GDM1 (cell line): ENCODE data around the gene C16orf82.
"Not testable (repeated sequence)": the region's sequence is repeated elsewhere in the genome, so short reads cannot be mapped to it uniquely, and the experiment has no call there.

Source experiments
- DNase-seq: peaks from one replicate; lab custom pipeline; 2025; lab: John Stamatoyannopoulos, UW

Gene C16orf82

GRCh38 chr16:27066668-27067537, at the start of gene C16orf82:
TSS of gene C16orf82 (plus strand) at chr16:27066927.
- no peak for DNase-seq

GRCh38 chr16:27020031-27020430, 46.7 kb upstream of the C16orf82 start:
- DNase-seq = no peak

GRCh38 chr16:27024010-27024409, 42.7 kb upstream of the C16orf82 start:
- DNase-seq = no peak

DNA sequence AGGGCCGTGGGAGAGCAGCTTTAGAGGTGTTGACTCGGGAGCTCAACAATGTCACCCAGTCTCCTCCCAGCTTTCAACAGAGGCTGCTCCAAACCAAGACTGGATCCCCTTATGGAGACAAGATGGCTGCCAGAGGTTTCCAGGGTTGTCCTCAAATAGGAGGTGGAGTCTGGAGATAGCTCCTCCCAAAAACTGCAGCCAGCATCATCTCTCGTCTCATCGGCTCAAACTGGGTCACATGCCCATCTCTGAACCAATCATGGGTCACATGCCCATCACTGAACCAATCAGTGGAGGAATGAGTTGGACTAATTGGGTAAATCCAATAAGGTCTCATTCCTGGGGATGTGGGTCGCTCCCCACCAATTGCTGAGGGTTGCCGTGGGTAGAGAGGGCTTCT, 41.1 kb upstream of the C16orf82 start:
- DNase-seq = no peak

DNA sequence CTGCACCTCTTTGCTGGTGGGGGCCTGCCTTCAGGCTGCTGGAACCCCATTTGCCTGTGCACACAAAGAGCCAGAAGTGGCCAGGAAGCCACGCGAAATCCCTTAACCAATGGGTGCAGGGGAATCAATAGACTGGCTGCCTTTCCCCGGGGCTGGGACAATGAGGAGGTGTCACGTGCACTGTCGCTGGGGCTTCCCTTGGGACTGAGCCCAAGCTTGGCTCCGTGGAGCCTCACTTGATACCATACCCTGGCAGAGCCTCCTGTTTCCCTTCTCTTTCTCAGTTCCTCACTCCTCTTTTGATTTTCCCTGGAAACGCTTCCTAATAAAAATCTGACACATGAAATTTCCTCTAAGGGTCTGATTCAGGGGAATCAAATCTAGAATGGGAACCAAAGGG, 38.8 kb upstream of the C16orf82 start:
- DNase-seq = no peak

- DNase-seq = no peak
Observed at GRCh38 chr16:27028591-27029110, 38.1 kb upstream of the C16orf82 start.

GRCh38 chr16:27029525-27029924, 37.2 kb upstream of the C16orf82 start:
- DNase-seq = no peak

- DNase-seq = no peak
Observed at GRCh38 chr16:27033281-27033979, 33.3 kb upstream of the C16orf82 start.

GRCh38 chr16:27040732-27041131, 26.0 kb upstream of the C16orf82 start:
- DNase-seq = no peak

DNA sequence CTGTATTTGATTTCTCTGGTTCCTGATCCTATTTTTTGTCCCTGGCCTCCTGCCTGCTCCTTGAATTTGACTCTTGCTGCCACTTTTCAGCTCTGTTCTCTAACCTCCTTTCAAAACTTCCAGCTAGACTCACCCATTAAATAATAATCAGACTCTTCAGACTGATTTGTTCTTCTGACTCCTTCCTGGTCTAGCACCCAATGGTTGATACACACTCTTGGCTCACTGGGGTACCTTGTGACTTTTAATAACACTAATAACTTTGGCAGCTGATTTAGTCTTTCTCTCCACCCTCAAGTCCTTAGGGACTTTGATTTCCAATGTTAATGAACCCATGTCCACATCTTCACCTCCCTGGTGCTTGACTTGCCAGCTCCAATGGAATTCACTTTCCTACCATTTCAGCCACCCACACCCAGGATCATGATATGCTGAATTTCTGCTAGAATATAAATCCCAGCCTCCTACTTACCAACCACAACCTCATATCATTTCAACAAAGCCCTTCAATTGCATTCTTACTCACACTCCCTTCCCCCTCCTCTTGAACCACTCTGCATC, 19.7 kb upstream of the C16orf82 start:
- no peak for DNase-seq

DNA sequence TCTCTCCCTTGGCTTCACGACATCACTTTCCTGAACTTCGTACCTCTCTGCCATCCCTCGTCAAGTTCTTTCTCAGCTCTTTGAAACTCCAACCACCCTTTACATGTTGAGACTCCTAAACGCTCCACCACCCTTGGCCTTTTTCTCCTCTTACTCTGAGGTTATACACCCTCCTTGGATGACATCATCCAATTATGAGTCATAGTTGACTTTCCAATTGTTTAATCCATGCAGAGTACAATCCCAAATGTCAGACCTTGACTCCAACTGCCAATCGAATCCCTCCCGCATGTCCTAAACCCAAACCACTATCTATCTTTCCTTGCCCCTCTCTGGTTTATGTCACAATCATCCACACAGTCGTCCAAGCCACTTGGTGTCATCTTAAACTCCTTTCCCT, 18.4 kb upstream of the C16orf82 start:
- no peak for DNase-seq

GRCh38 chr16:27049117-27049516, 17.6 kb upstream of the C16orf82 start:
- DNase-seq = no peak

GRCh38 chr16:27052007-27052406, 14.7 kb upstream of the C16orf82 start:
- DNase-seq = no peak

- no peak for DNase-seq
Observed at GRCh38 chr16:27053996-27054395, 12.7 kb upstream of the C16orf82 start.

- DNase-seq = no peak
Observed at GRCh38 chr16:27058299-27058698, 8.4 kb upstream of the C16orf82 start.

- DNase-seq = no peak
Observed at GRCh38 chr16:27070776-27071175, 4.0 kb downstream of the C16orf82 start.

- no peak for DNase-seq
Observed at GRCh38 chr16:27073733-27074132, 7.0 kb downstream of the C16orf82 start.

- no peak for DNase-seq
Observed at GRCh38 chr16:27080895-27081294, 14.2 kb downstream of the C16orf82 start.

- DNase-seq = no peak
Observed at GRCh38 chr16:27083861-27084261, 17.1 kb downstream of the C16orf82 start.

DNA sequence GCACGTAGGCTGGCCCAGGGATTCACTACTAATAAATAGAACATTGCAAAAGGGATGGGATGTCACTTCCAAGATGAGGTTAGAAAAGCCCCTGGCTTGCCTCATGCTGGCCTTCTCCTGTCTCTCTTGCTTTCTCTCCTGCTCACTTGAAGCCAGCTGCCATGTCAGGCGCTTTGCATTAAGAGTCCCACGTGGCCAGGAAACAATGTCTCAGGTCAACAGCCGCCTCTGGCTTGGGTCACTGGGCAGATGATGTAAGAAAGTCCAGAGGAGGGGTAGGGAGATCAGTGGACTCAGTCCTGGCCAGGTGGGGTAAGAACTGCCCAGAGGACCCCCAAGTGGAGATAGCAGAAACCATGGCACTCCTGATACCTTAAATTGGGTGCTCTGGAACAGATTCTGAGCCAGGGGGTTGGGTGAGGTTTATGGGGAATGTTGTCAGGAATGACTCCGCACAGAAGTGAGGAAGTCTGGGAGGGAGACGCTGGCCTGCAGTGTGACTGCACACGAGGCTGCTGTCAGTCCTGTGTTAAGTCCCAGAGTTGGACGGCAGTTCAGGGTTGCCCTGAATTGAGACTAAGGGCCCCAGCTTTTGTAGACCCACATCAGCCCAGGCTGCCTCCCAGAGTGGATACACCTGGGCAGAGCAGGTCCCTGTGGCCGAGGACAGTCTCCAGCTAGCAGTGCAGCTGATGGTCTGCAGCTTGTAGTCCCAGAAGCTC, 17.7 kb downstream of the C16orf82 start:
- DNase-seq = no peak

- DNase-seq = no peak
Observed at GRCh38 chr16:27085182-27085581, 18.5 kb downstream of the C16orf82 start.

- DNase-seq = not testable (repeated sequence)
Observed at GRCh38 chr16:27086031-27086430, 19.3 kb downstream of the C16orf82 start.
